Activated CD4-positive, alpha-beta T cell treated with anti-CD3 and anti-CD28 coated beads for 1 hour (primary cell): ENCODE results near the gene FMN1.

Source experiments
- DNase-seq: peaks from one replicate; pipeline ENCODE4 v3.0.0-alpha.2; 2020

Gene FMN1

GRCh38 chr15:32746116-32746857 is 448.2 kb downstream of the FMN1 start:
- DNase-seq = no peak

GRCh38 chr15:32743411-32744140 is 450.9 kb downstream of the FMN1 start:
- no peak for DNase-seq

- no peak for DNase-seq
Measured at GRCh38 chr15:32739522-32740063, 454.9 kb downstream of the FMN1 start.

GRCh38 chr15:32738666-32739065 is 455.8 kb downstream of the FMN1 start:
- DNase-seq = no peak

- DNase-seq = no peak
Measured at GRCh38 chr15:32737304-32737703, 457.2 kb downstream of the FMN1 start.

GRCh38 chr15:32736701-32737061 is 457.8 kb downstream of the FMN1 start:
- DNase-seq = no peak

GRCh38 chr15:32735989-32736700 is 458.4 kb downstream of the FMN1 start:
- DNase-seq = no peak

- DNase-seq = no peak
Measured at GRCh38 chr15:32733281-32733680, 461.2 kb downstream of the FMN1 start.

- DNase-seq = no peak
Measured at GRCh38 chr15:32732574-32733157, 461.8 kb downstream of the FMN1 start.

- DNase-seq = no peak
Measured at GRCh38 chr15:32730677-32731654, 463.5 kb downstream of the FMN1 start.

- no peak for DNase-seq
Measured at GRCh38 chr15:32729700-32730395, 464.7 kb downstream of the FMN1 start.

GRCh38 chr15:32723171-32723948 is 471.2 kb downstream of the FMN1 start:
- DNase-seq = no peak

GRCh38 chr15:32722136-32722535 is 472.4 kb downstream of the FMN1 start:
- no peak for DNase-seq

GRCh38 chr15:32721596-32721995 is 472.9 kb downstream of the FMN1 start:
- no peak for DNase-seq

GRCh38 chr15:32718821-32719716 is 475.4 kb downstream of the FMN1 start:
- DNase-seq = no peak

GRCh38 chr15:32718227-32718820 is 476.2 kb downstream of the FMN1 start:
- no peak for DNase-seq

GRCh38 chr15:32717426-32718226 is 476.9 kb downstream of the FMN1 start, which contains the start of gene GREM1:
GREM1 (plus strand) TSS chr15:32718004; CDS start chr15:32730691, 12,687 bp downstream.
- no peak for DNase-seq

- DNase-seq = no peak
Measured at GRCh38 chr15:32716915-32717425, 477.5 kb downstream of the FMN1 start.
